Anterior cingulate cortex (tissue), 58 donors: Measurements from ENCODE around the gene EXOC3.

Experiments
- DNase-seq, 58 donors: peaks; one replicate each; lab custom pipeline; 2025; lab: John Stamatoyannopoulos, UW

Gene EXOC3

GRCh38 chr5:436641-436975, 6.4 kb upstream of the EXOC3 start:
- no peak for DNase-seq

GRCh38 chr5:437281-437771, 5.7 kb upstream of the EXOC3 start:
- DNase-seq = no peak

GRCh38 chr5:438481-438981, 4.4 kb upstream of the EXOC3 start:
- no peak for DNase-seq

- no peak for DNase-seq
Measured at GRCh38 chr5:439181-439580, 3.8 kb upstream of the EXOC3 start.

- no peak for DNase-seq
Measured at GRCh38 chr5:439636-440035, 3.3 kb upstream of the EXOC3 start.

- DNase-seq = no peak
Measured at GRCh38 chr5:440401-441201, 2.4 kb upstream of the EXOC3 start.

GRCh38 chr5:441996-442334, 1.0 kb upstream of the EXOC3 start:
- no peak for DNase-seq

- DNase-seq = peak in 2 of 58 donors; percentile 64 to 67
Measured at GRCh38 chr5:443239-444151, 519 bp downstream of the EXOC3 start.

- no peak for DNase-seq
Measured at GRCh38 chr5:444226-444625, 1.2 kb downstream of the EXOC3 start.

GRCh38 chr5:445591-445990, 2.6 kb downstream of the EXOC3 start:
- DNase-seq = no peak

GRCh38 chr5:446066-446882, 3.3 kb downstream of the EXOC3 start:
- DNase-seq = no peak

GRCh38 chr5:446883-447263, 3.9 kb downstream of the EXOC3 start:
- peak in 1 of 58 donors; percentile 33 for DNase-seq

GRCh38 chr5:447501-447900, 4.5 kb downstream of the EXOC3 start:
- DNase-seq = no peak

- DNase-seq = peak in 48 of 58 donors; percentile 17 to 85 (median 64)
Measured at GRCh38 chr5:448061-448765, 5.2 kb downstream of the EXOC3 start.

- DNase-seq = peak in 42 of 58 donors; percentile 41 to 90 (median 68)
Measured at GRCh38 chr5:448766-449090, 5.8 kb downstream of the EXOC3 start.

GRCh38 chr5:449151-449550, 6.2 kb downstream of the EXOC3 start:
- no peak for DNase-seq

GRCh38 chr5:451587-452458, 8.8 kb downstream of the EXOC3 start:
- DNase-seq = no peak

- DNase-seq = no peak
Measured at GRCh38 chr5:452978-453710, 10.2 kb downstream of the EXOC3 start.
